ENCODE data around the gene PRKX.
"Not testable (repeated sequence)": the region's sequence is repeated elsewhere in the genome, so short reads cannot be mapped to it uniquely, and the experiment has no call there.

The PRKX gene

DNA sequence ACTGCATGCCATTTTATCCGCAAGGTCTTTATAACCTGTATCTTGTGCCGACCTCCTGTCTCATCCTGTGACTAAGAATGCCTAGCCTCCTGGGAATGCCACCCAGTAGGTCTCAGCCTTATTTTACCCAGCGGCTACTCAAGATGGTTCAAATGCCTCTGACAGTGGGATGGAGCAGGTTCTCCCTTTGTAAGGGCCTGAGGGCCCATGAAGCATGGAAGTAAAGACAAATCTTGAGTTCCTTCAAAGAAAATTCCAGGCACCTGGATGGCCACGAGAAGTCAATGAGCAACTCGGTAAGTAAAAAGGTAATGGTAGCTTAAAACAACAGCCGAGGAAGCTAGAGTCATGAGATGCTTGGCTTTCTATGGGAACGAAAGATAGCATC, 19.6 kb upstream of the PRKX start:
- TF ChIP-seq, protein P1, sequence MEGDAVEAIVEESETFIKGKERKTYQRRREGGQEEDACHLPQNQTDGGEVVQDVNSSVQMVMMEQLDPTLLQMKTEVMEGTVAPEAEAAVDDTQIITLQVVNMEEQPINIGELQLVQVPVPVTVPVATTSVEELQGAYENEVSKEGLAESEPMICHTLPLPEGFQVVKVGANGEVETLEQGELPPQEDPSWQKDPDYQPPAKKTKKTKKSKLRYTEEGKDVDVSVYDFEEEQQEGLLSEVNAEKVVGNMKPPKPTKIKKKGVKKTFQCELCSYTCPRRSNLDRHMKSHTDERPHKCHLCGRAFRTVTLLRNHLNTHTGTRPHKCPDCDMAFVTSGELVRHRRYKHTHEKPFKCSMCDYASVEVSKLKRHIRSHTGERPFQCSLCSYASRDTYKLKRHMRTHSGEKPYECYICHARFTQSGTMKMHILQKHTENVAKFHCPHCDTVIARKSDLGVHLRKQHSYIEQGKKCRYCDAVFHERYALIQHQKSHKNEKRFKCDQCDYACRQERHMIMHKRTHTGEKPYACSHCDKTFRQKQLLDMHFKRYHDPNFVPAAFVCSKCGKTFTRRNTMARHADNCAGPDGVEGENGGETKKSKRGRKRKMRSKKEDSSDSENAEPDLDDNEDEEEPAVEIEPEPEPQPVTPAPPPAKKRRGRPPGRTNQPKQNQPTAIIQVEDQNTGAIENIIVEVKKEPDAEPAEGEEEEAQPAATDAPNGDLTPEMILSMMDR (conservative IDR thresholded peaks at IDR 0.05): no peak
- H3K27ac ChIP-seq: no peak overlapping the region

DNA sequence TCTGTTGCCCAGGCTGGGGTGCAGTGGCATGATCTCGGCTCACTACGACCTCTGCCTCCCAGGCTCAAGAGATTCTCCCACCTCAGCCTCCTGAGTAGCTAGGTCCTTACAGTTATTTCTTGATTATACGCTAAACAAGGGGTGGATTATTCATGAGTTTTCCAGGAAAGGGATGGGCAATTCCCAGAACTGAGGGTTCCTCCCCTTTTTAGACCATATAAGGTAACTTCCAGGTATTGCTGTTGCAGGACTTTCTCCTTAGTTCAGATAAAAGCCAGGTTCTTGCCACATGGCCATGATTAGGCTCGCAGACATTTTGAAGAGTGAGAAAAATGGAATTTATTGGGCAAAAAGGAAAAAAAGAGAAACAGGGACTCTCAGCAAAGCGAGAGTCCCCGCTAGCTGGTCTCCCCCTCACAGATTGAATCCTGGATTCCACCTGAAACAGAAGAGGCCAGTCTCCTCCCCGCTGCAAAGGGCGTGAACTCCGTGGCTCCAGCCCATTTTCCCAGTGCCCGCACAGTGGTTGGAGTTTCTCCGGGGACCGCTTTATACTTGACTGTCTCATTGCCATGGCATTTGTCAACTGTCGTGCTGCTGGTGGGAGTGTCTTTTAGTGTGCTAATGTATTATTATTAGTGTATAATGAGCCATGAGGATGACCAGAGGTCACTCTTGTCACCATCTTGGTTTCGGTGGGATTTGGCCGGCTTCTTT, 19.0 kb upstream of the PRKX start:
- H3K27ac ChIP-seq: not testable (repeated sequence)

DNA sequence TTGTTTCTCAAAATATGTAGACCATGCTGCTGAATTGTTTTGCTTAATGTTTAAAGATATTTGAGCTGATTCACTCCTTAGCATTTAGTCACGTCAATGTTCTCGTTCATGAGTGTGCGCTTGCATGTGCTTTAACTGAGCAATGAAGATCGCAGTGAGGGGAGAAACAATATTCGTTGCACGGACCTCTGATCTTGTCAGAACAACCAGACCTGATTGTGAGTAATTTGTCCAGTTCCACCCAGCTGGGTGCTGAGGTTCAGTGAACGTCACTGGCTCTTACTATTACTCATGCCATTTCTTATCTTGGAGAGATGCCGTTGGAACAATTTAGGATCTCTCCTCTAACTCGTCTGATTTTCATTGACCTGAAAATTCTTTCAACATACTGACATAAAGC, 15.0 kb upstream of the PRKX start:
- H3K27ac ChIP-seq: no peak overlapping the region
- TF ChIP-seq, protein P1 (conservative IDR thresholded peaks at IDR 0.05): no peak

DNA sequence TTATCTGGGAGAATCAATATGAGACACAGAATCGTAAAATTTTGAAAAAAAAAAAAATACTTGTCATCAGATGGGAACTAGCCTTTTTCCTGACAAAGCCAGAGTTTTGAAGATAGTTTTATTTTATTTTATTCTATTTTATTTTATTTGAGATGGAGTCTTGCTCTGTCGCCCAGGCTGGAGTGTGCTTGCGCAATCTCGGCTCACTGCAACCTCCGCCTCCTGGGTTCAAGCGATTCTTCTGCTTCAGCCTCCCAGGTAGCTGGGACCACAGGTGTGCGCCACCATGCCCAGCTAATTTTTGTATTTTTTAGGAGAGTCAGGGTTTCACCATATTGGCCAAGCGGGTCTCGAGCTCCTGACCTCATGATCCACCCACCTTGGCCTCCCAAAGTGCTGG, 10.0 kb upstream of the PRKX start:
- H3K27ac ChIP-seq: not testable (repeated sequence)

DNA sequence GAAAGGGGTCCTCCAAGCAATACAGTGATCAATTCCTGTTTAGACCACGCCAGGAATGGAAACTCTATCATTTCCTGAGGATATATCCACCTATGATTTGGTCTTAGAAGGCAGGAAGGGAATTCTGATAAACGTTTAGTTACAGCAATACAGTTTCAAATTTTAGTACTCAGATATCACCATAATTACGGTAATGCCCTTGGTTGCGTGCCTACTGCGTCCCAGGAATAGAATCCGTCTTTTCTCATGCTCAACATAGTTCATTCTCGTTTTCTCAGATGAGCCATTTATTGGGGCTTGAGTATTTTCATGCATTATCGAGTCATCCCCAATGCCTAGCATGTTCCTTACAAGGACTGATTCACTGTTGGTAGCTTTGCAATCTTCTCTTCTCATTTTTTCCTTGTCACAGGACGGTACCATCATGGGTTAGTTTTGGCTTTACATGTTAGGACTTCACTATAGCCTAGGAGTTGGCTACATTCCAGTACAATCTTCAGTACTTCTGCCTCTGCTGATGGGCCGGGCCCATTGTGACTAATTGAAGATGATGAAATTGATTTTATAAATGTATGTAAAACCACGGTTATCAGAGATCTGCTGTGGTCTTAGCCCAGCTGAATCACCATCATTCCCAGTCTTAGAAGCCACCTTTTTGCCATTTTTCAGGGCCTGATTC, 4.4 kb upstream of the PRKX start:
- no peak overlapping the region for H3K27ac ChIP-seq
- TF ChIP-seq, protein P1 (conservative IDR thresholded peaks at IDR 0.05): no peak

DNA sequence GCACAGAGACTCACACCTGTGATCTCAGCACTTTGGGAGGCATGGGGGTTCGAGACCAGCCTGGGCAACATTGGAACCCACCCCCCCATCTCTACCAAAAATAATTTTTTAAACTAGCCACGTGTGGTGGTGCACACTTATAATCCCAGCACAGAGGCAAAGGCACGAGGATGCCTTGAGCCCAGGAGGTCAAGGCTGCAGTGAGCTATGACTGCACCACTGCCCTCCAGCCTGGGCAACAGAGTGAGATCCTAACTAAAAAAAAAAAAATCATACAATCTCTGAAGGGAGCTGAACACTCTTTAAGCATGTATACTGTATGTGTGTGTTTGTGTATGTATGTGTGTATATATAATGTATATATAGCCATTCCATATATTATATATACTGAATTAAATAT, 2.5 kb upstream of the PRKX start:
- no peak overlapping the region for H3K27ac ChIP-seq
- TF ChIP-seq, protein P1 (conservative IDR thresholded peaks at IDR 0.05): no peak

DNA sequence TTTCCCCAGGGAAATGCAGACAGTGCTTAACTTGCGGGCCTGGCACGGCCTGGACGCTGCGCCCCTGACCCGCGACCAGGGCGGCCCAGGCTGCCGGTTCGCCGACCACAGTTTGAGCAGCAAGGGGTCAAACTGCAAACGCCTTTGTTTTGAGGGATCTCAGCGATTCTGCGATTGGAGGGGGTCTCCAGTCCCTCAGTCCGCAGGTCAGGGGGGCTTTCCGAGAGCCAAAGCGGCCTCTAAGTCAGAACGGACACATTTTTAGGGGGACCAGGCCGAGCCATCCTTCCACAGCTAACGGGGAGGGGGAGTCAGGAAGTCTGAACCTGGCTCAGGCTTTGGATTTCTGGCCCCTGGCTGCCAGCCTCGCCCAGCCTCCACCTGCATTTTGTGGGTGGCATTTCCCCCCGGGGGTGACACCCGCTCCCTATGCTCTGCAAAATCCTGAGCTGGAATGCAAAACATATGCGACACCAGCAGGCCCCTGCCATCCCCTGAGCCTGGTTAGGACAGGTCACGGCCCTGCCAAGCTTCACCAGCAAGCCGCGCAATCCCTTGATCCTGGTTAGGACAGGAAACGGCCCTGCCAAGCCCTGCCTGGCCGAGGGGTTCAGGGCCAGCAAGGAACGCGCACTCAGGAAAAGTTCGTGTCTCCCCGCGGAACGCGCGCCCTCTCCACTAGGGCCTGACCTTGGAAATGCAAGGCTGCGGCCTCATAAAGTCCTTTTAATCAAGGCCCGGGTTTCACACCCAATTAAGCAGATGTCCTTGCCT, 1.4 kb upstream of the PRKX start:
- H3K27ac ChIP-seq: not testable (repeated sequence)

DNA sequence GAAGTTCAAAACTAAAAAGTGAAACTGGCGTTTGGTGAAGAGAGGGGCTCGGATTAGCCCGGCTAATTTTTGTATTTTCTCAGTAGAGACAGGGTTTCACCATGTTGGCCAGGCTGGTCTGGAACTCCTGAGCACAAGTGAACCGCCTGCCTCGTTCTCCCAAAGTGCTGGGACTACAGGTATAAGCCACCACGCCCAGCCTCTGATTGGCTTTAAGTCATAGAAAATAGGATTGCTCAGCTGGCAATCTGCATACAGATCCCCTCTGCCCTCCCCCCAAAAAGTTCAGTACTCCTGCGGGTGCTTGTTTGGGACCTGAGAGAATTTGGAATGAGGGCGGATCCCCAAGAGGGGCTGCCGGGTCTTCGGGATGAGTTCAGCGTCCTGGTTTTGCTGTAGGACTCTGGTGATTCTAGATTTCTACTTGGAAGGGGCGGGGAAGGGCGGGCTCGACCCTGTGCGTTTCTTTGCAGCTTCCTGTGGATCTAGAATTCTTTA, 537 bp upstream of the PRKX start:
- TF ChIP-seq, protein P1 (conservative IDR thresholded peaks at IDR 0.05): no peak
- H3K27ac ChIP-seq: peak overlapping the region; percentile 54; the same call in 1 of the 2 replicates

DNA sequence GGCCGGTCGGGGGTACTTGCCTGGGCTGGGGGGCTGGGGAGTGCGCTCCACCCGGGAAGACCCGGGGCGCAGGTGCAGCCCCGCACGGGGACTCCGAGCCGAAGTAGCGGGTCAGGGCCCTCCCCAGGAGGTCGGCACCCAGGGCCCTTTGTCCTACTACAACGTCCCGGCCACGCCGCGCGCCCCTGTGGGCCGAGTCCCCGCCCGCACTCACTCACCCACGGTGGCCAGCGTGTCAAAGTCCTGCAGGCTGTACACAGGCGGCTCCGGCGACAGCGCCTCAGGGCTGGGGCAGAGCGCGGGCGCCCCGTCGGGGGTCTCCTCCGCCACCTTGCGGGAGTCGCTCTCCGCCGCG, 602 bp downstream of the PRKX start:
- H3K27ac ChIP-seq: peak overlapping the region; percentile 54; the same call in 1 of the 2 replicates
- TF ChIP-seq, protein P1 (conservative IDR thresholded peaks at IDR 0.05): no peak

Measured in VCaP (cell line).